Upper lobe of left lung (tissue), 6 donors: ENCODE results near the gene FAM174C. TPM values are rescaled to one million over a fixed set of nuclear protein-coding genes. Genes with fewer than 3 reads are reported as not detected.

Experiments
- ATAC-seq, 2 donors: fragments of 200-7000 bp; cut with Tn5 transposase; one replicate each; pipeline ENCODE4 v1.9.1; 2022; ENCODE audit warnings: mild to moderate bottlenecking in 2 of 2, moderate library complexity in 2 of 2; ENCODE audit not compliant: low FRiP score in 2 of 2
- DNase-seq, 2 donors: peaks; one replicate each; pipeline ENCODE4 v3.0.0-alpha.2; 2019 to 2020
- H3K27ac ChIP-seq, 4 donors: fragments of 200-600 bp; sonication (generic); one replicate each; pipeline ENCODE4 v1.5.1; 2016 to 2019
- H3K27me3 ChIP-seq, 4 donors: fragments of 200-600 bp; sonication (generic); one replicate each; pipeline ENCODE4 v1.5.1; 2017 to 2019
- H3K36me3 ChIP-seq, 4 donors: fragments of 200-600 bp; sonication (generic); one replicate each; pipeline ENCODE4 v1.5.1; 2016 to 2019
- H3K4me1 ChIP-seq, 4 donors: fragments of 200-600 bp; sonication (generic); one replicate each; pipeline ENCODE4 v1.5.1; 2018 to 2019
- H3K4me3 ChIP-seq, 4 donors: fragments of 200-600 bp; sonication (generic); one replicate each; pipeline ENCODE4 v1.5.1; 2017 to 2019; ENCODE audit warnings: mild to moderate bottlenecking in 2 of 4, moderate library complexity in 1 of 4
- H3K9me3 ChIP-seq, 4 donors: fragments of 200-600 bp; sonication (generic); one replicate each; pipeline ENCODE4 v1.5.1; 2018 to 2019
- EP300 ChIP-seq, 4 donors: sonication (generic); formaldehyde crosslinking; IDR thresholded peaks; one replicate each; pipeline ENCODE4 v1.5.1; 2017; ENCODE audit warnings: antibody characterized with exemption in 4 of 4, control low read depth in 2 of 4
- POLR2A ChIP-seq, 4 donors: fragments of 450-650 bp; IDR thresholded peaks; one replicate each; pipeline ENCODE4 v1.5.1; 2016 to 2017; ENCODE audit warnings: antibody characterized with exemption in 4 of 4, mild to moderate bottlenecking in 2 of 4
- POLR2AphosphoS5 ChIP-seq, 2 donors: sonication (generic); formaldehyde crosslinking; IDR thresholded peaks; one replicate each; pipeline ENCODE4 v1.5.1; 2017; ENCODE audit warnings: antibody characterized with exemption in 2 of 2
- WGBS, 2 donors: methylation state at CpG; one replicate each; pipeline ENCODE4 v1.1.5; 2017 to 2018; 5-methylcytosine and 5-hydroxymethylcytosine counted together
- total RNA-seq, 6 donors: library from RNA; depleted of rRNA in 4 of 6; stranded (reverse); fragments of >200 nt in 4 of 6; gene quantifications; one replicate each; pipeline versions ENCODE4 v1.1.0 to v1.2.1, GENCODE V29; 2016 to 2021
- TF ChIP-seq, protein P1 (sequence below), 6 experiments: fragments of 450-650 bp in 4 of 6; fragments of 200-600 bp in 2 of 6; sonication (generic) in 2 of 6; IDR thresholded peaks; one replicate each; pipeline ENCODE4 v1.5.1; 2016 to 2019; ENCODE audit warnings: antibody characterized with exemption in 6 of 6
- donor health status: DM: no; HTN: no; CAD: no; lungs with moderate emphysema.
- donor health status: DM: no; HTN: yes; CAD: no; lungs with severe emphysema.

FAM174C gene
- total RNA-seq, 6 donors from 2014 or later: 43.0 to 85.3 (median 59.6) TPM

- Histone ChIP-seq H3K36me3 (peaks cover under 1 to 26% (median 17%) of the 10 kb centered on the region in 4 donors), H3K9me3 (peaks cover 0 to 4% (median 0%) of the 10 kb centered on the region in 4 donors), H3K27me3 (no peaks in the 10 kb centered on the region), H3K4me1 (peaks cover 45 to 64% (median 57%) of the 10 kb centered on the region in 4 donors), H3K4me3 (peak overlapping the region; percentile 54 to 97 (median 82)), H3K27ac (peak overlapping the region; percentile 99 to 100 (median 100))
- DNase-seq: peak; percentile 81 to 97
- no peak for TF ChIP-seq POLR2A (IDR thresholded peaks at IDR 0.05)
- TF ChIP-seq, protein P1, sequence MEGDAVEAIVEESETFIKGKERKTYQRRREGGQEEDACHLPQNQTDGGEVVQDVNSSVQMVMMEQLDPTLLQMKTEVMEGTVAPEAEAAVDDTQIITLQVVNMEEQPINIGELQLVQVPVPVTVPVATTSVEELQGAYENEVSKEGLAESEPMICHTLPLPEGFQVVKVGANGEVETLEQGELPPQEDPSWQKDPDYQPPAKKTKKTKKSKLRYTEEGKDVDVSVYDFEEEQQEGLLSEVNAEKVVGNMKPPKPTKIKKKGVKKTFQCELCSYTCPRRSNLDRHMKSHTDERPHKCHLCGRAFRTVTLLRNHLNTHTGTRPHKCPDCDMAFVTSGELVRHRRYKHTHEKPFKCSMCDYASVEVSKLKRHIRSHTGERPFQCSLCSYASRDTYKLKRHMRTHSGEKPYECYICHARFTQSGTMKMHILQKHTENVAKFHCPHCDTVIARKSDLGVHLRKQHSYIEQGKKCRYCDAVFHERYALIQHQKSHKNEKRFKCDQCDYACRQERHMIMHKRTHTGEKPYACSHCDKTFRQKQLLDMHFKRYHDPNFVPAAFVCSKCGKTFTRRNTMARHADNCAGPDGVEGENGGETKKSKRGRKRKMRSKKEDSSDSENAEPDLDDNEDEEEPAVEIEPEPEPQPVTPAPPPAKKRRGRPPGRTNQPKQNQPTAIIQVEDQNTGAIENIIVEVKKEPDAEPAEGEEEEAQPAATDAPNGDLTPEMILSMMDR (IDR thresholded peaks at IDR 0.05): peak; percentile 97 to 99 (median 99)
- 0 to 1% methylated on average over 3 to 47 of the region's 74 CpGs for WGBS, 2 donors
- ATAC-seq: peak in 1 of 2 donors; percentile 43
These were observed 26.5 kb upstream of the FAM174C start for GRCh38 chr19:1248786-1249297.

DNA sequence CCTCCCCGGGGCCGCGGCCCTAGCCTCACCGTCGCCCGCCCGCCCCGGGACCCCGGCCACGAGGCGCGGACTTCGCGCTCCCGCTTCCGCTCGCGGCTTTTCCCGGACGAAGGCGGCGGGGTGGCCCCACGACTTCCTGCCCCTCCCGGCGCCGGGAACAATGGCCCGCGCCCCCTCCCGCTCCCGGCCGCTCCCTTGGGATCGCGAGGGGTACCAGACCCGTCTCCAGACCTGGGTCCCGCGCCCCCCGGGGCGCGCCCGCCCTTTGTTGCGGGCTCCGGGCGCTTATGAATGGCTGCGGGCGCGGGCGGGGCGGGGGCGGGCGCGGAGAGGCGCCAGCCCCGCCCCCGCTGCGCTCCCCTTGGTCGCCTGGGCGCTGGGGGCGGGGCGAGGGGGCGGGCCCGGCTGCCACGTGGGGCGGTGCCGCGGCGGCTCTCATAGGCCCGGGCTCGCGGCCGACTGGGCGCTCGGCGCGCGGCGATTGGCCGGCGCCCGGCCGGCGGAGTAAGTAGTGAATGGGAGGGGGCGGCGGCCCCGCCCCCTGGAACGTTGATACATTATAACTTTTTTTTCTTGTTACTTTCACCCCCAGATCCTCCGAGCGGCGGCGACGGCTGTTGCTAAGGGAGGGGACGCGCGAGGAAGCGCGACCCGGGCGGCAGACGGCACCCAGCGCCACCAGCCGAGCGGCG lies 25.9 kb upstream of the FAM174C start:
- Histone ChIP-seq H3K4me1 (peaks cover 45 to 64% (median 57%) of the 10 kb centered on the region in 4 donors), H3K4me3 (peak overlapping the region; percentile 75 to 97 (median 92)), H3K9me3 (peaks cover 0 to 4% (median 0%) of the 10 kb centered on the region in 4 donors), H3K27me3 (no peaks in the 10 kb centered on the region), H3K27ac (peak overlapping the region; percentile 99 to 100 (median 100)), H3K36me3 (peaks cover 7 to 31% (median 21%) of the 10 kb centered on the region in 4 donors)
- peak; percentile 9 to 59 for ATAC-seq
- WGBS, 2 donors: 1% methylated on average over 24 of the region's 102 CpGs; no CpG with 5 or more reads in 1 of the 2 donors
- peak; percentile 96 to 99 for DNase-seq
- TF ChIP-seq POLR2AphosphoS5 (IDR thresholded peaks at IDR 0.05) (peak; percentile 96), POLR2A (IDR thresholded peaks at IDR 0.05) (peak; percentile 79 to 98 (median 95)), EP300 (IDR thresholded peaks at IDR 0.05) (peak; percentile 25 to 90 (median 75))
- TF ChIP-seq, protein P1 (IDR thresholded peaks at IDR 0.05): no peak

DNA sequence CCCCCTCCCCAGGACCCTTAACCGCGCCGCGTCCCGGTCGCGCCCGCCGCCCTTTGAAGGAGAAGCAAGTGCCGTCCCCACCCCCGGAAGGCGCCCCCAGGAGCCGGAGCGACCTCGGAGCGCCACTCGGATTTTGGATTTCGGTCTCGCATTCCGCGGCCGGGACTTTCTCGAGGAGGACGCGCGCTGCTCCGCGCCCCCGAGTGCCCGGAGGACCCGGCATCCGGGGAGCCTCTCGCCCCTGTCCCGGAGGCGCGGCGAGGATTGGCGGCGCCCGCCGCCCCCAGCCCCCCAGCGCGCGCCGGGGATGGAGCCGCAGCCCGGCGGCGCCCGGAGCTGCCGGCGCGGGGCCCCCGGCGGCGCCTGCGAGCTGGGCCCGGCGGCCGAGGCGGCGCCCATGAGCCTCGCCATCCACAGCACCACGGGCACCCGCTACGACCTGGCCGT lies 25.3 kb upstream of the FAM174C start:
- peaks cover 45 to 64% (median 57%) of the 10 kb centered on the region in 4 donors for H3K4me1 ChIP-seq
- 0% methylated on average over 6 of the region's 67 CpGs; no CpG with 5 or more reads in 1 of the 2 donors for WGBS, 2 donors

DNA sequence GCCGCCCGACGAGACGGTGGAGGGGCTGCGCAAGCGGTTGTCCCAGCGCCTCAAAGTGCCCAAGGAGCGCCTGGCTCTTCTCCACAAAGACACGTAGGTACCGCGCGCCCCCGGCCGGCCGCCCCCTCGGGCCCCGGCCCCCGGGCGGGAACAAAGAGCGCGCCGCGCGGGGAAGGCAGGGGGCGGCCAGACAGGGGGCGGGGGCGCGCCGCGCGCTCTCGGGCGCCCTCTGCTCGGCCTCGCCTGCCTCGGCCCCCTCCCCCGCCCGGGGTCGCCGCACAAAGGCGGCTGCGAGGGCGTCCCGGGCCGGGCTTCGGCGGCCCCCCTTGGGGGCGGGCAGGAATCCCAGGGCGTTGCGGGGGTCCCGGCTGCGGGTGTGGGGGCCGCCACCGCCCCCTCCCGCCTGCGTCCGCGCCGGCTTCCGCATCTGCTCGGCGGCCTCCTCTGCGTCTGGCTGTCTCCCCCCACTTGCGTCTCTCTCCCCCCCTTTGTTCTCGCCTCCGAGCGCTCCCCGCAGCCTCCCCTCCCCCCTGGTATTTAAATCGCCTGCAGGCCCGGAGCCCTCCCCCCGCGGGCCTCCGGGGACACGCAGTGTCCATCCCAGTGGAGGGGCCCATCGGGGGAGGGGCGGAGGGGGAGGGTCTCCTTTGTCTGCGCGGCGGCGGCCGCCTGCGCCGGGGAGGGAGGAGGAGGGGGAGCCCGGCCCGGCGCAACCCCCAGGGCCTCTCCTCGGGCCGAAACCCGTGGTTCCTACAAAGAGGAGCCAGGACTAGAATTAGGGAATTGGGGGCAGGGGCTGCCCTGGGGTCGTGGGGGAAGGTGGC lies 24.7 kb upstream of the FAM174C start:
- WGBS, 2 donors: 0% methylated on average over 17 to 39 of the region's 90 CpGs
- H3K36me3 ChIP-seq: peaks cover 19 to 43% (median 33%) of the 10 kb centered on the region in 4 donors
- H3K27ac ChIP-seq: peak overlapping the region; percentile 97 to 100 (median 100)
- no peak for ATAC-seq
- TF ChIP-seq, protein P1 (IDR thresholded peaks at IDR 0.05): no peak
- TF ChIP-seq EP300 (IDR thresholded peaks at IDR 0.05): no peak
- TF ChIP-seq POLR2AphosphoS5 (IDR thresholded peaks at IDR 0.05): no peak
- TF ChIP-seq POLR2A (IDR thresholded peaks at IDR 0.05): peak in 1 of 4 donors; percentile 11
- H3K4me3 ChIP-seq: peak overlapping the region; percentile 75 to 97 (median 92)
- H3K9me3 ChIP-seq: peaks cover 0 to 4% (median 0%) of the 10 kb centered on the region in 4 donors
- no peaks in the 10 kb centered on the region for H3K27me3 ChIP-seq
- H3K4me1 ChIP-seq: peaks cover 45 to 64% (median 57%) of the 10 kb centered on the region in 4 donors
- peak in 1 of 2 donors; percentile 89 for DNase-seq

More for the DNA sequence above, 25.3 kb upstream of the FAM174C start:
- H3K36me3 ChIP-seq: peaks cover 12 to 37% (median 27%) of the 10 kb centered on the region in 4 donors
- H3K4me3 ChIP-seq: peak overlapping the region; percentile 75 to 97 (median 92)
- H3K27me3 ChIP-seq: no peaks in the 10 kb centered on the region
- DNase-seq (no peak), ATAC-seq (no peak)
- TF ChIP-seq POLR2AphosphoS5 (IDR thresholded peaks at IDR 0.05) (no peak), EP300 (IDR thresholded peaks at IDR 0.05) (no peak), POLR2A (IDR thresholded peaks at IDR 0.05) (peak in 1 of 4 donors; percentile 7)
- TF ChIP-seq, protein P1 (IDR thresholded peaks at IDR 0.05): peak in 1 of 6 experiments; percentile 4
- H3K9me3 ChIP-seq: peaks cover 0 to 4% (median 0%) of the 10 kb centered on the region in 4 donors
- peak overlapping the region; percentile 97 to 100 (median 100) for H3K27ac ChIP-seq
